ENCODE measurements around the gene KCTD5. TPM values are rescaled to one million over a fixed set of nuclear protein-coding genes. Genes with fewer than 3 reads are reported as not detected.

Gene KCTD5
- total RNA-seq, 3 donors from 2014 or later (not counting 1 experiment from before 2014, with no cell fraction given), result 34.2 to 37.9 (median 36.5) TPM

DNA sequence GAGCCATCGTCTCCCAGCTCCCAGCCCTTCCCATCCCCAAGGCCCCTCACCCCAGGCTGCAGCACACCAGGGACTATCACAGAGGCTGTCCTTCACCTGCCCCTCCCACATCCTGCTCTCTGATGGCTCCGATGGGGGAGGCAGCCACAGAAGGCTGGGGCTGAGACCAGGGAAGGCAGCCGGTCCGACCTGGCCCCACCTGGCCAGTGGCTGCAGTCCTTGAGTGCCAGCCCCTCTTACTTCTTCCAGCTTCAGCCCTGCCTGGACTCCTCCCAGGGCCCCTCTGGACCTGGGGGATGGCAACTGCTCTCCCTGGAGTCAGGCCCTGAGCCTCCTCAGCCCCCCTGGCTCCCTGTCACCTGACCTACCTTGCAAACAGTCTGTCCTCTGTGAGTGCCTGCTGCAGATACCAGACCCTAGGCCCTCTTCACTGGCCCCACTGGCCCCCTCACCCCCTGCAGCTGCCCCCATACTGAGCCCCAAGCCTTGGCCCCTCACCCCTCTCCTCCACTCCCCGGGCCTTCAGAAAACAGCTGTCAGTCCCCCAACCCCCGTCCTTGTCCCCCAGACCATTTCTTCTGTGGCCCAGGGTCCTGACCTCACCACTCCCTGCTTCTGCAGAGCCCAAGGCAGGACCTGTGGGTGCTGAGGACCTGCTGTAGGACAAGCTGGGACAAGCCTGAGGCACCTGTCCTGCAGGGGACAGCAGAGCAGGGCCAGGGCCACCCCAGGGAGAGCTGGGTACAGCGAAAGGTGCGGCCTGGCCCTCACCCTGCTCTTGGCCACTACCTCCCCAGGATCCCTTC, 57.5 kb downstream of the KCTD5 start:
- Mint-ChIP-seq H3K9me3 (no peaks in the 10 kb centered on the region), H3K4me1 (no peaks in the 10 kb centered on the region), H3K4me3 (no peak overlapping the region), H3K27ac (no peak overlapping the region), H3K36me3 (no peaks in the 10 kb centered on the region), H3K27me3 (ENCODE audit: low read depth in 2 of 2) (no peaks in the 10 kb centered on the region)
- Histone ChIP-seq H3K36me3 (ENCODE audit: control insufficient read depth, insufficient read depth, low read length) (no peaks in the 10 kb centered on the region), H3K27ac (ENCODE audit: low read length) (no peak overlapping the region), H3K9me3 (ENCODE audit: control insufficient read depth, insufficient read depth, low read length) (no peaks in the 10 kb centered on the region), H3K4me3 (ENCODE audit: low read length) (no peak overlapping the region), H3K4me1 (ENCODE audit: control insufficient read depth, insufficient read depth, low read length) (no peaks in the 10 kb centered on the region), H3K27me3 (ENCODE audit: control insufficient read depth, insufficient read depth, low read length) (no peaks in the 10 kb centered on the region)
- TF ChIP-seq, protein P1, sequence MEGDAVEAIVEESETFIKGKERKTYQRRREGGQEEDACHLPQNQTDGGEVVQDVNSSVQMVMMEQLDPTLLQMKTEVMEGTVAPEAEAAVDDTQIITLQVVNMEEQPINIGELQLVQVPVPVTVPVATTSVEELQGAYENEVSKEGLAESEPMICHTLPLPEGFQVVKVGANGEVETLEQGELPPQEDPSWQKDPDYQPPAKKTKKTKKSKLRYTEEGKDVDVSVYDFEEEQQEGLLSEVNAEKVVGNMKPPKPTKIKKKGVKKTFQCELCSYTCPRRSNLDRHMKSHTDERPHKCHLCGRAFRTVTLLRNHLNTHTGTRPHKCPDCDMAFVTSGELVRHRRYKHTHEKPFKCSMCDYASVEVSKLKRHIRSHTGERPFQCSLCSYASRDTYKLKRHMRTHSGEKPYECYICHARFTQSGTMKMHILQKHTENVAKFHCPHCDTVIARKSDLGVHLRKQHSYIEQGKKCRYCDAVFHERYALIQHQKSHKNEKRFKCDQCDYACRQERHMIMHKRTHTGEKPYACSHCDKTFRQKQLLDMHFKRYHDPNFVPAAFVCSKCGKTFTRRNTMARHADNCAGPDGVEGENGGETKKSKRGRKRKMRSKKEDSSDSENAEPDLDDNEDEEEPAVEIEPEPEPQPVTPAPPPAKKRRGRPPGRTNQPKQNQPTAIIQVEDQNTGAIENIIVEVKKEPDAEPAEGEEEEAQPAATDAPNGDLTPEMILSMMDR (IDR thresholded peaks at IDR 0.05), result no peak
- WGBS (ENCODE audit: insufficient coverage), result 85% methylated on average over 8 of the region's 8 CpGs
- intact Hi-C loops (cut with micrococcal nuclease), result no loop called here
- ATAC-seq (no peak), DNase-seq (no peak)

DNA sequence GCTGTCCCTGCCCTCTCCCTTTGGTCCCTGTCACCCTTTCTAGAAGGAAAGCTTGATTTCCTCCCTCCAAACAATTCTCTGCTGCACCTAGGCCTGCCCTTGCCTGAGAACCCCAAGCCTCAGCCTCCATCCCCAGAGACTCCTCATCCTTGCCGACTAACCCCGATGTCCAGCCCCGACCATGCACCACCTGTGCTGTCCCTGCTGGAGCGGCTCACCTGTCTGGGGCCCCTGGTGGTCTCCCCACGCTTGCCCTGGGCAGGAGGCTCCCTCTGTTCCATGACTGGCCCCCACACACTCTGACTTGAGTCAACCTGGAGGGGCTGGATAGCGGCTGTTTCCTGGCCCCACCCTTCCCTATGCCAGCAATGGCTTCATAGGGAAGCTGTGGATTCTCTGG, 58.2 kb downstream of the KCTD5 start:
- H3K36me3 Mint-ChIP-seq, result no peaks in the 10 kb centered on the region
- ATAC-seq (no peak), DNase-seq (no peak)
- no peaks in the 10 kb centered on the region for H3K9me3 Mint-ChIP-seq
- intact Hi-C loops (cut with micrococcal nuclease), result no loop called here
- Histone ChIP-seq H3K4me3 (ENCODE audit: low read length) (no peak overlapping the region), H3K4me1 (ENCODE audit: control insufficient read depth, insufficient read depth, low read length) (no peaks in the 10 kb centered on the region), H3K9me3 (ENCODE audit: control insufficient read depth, insufficient read depth, low read length) (no peaks in the 10 kb centered on the region), H3K27me3 (ENCODE audit: control insufficient read depth, insufficient read depth, low read length) (no peaks in the 10 kb centered on the region), H3K36me3 (ENCODE audit: control insufficient read depth, insufficient read depth, low read length) (no peaks in the 10 kb centered on the region), H3K27ac (ENCODE audit: low read length) (no peak overlapping the region)
- 90% methylated on average over 6 of the region's 6 CpGs for WGBS (ENCODE audit: insufficient coverage)
- no peaks in the 10 kb centered on the region for H3K4me1 Mint-ChIP-seq
- TF ChIP-seq, protein P1 (IDR thresholded peaks at IDR 0.05), result no peak
- no peak overlapping the region for H3K27ac Mint-ChIP-seq
- H3K27me3 Mint-ChIP-seq (ENCODE audit: low read depth in 2 of 2), result peaks cover 0 to 1% of the 10 kb centered on the region in 2 donors
- H3K4me3 Mint-ChIP-seq, result no peak overlapping the region

DNA sequence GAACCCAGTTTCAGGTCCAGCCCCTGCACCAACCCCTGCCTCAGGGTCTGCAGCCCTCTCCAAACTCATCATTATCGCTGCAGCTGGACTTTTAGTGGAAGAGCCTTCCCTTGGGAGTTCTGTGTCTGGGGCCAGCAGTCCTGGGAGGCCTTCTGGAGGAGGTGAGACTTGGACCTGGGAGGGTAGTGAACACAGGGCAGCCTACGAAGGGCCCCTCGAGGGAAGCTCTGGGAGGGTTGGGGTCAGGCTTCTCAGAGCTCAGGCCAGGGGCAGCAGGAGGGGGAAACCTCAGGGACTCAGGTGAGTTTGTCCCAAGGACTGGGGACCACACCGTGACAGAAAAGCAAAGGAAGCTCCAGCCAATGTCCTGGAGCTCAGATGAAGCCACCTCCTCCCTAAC, 58.8 kb downstream of the KCTD5 start:
- Mint-ChIP-seq H3K27ac (no peak overlapping the region), H3K4me1 (no peaks in the 10 kb centered on the region), H3K27me3 (ENCODE audit: low read depth in 2 of 2) (peaks cover 0 to 2% of the 10 kb centered on the region in 2 donors), H3K9me3 (no peaks in the 10 kb centered on the region), H3K36me3 (no peaks in the 10 kb centered on the region), H3K4me3 (no peak overlapping the region)
- WGBS (ENCODE audit: insufficient coverage), result 86% methylated on average over 4 of the region's 4 CpGs
- H3K27me3 ChIP-seq (ENCODE audit: control insufficient read depth, insufficient read depth, low read length), result no peaks in the 10 kb centered on the region
- TF ChIP-seq, protein P1 (IDR thresholded peaks at IDR 0.05), result no peak
- H3K4me1 ChIP-seq (ENCODE audit: control insufficient read depth, insufficient read depth, low read length), result no peaks in the 10 kb centered on the region
- H3K9me3 ChIP-seq (ENCODE audit: control insufficient read depth, insufficient read depth, low read length), result no peaks in the 10 kb centered on the region
- no peak for ATAC-seq
- H3K36me3 ChIP-seq (ENCODE audit: control insufficient read depth, insufficient read depth, low read length), result no peaks in the 10 kb centered on the region
- no peak overlapping the region for H3K27ac ChIP-seq (ENCODE audit: low read length)
- intact Hi-C loops (cut with micrococcal nuclease), result no loop called here
- H3K4me3 ChIP-seq (ENCODE audit: low read length), result no peak overlapping the region
- DNase-seq, result no peak

Data from natural killer cell (primary cell).